ENCODE measurements around the gene HEATR5B.

DNA sequence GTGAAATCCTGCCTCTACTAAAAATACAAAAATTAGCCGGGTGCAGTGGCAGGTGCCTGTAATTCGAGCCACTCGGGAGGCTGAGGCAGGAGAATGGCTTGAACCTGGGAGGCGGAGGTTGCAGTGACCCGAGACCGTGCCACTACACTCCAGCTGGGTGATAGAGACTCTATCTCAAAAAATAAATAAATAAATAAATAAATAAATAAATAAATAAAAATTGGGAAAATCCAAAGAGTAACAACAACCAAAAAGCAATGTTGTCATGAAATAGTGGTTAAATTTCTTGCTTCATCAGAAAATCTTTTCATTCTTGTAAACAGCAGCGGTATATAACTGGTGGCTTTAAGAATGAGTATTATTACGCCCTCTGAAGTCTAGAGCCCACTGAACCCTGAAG, 54.4 kb downstream of the HEATR5B start:
- TF ChIP-seq POLR2A (IDR thresholded peaks at IDR 0.05; ENCODE audit: low read depth, low read length): no peak
- no peak for TF ChIP-seq POLR2AphosphoS5 (IDR thresholded peaks at IDR 0.05; ENCODE audit: low read depth, low read length)
